GM18517 (cell line): Measurements from ENCODE around the gene TAPBPL.
"Not testable (repeated sequence)": the region's sequence is repeated elsewhere in the genome, so short reads cannot be mapped to it uniquely, and the experiment has no call there.

Experiments used
- ATAC-seq: cut with Tn5 transposase; IDR thresholded peaks from one replicate; pipeline ENCODE4 v1.9.1; 2021; ENCODE audit warnings: mild to moderate bottlenecking, moderate library complexity; ENCODE audit not compliant: unreplicated experiment

Gene TAPBPL

DNA sequence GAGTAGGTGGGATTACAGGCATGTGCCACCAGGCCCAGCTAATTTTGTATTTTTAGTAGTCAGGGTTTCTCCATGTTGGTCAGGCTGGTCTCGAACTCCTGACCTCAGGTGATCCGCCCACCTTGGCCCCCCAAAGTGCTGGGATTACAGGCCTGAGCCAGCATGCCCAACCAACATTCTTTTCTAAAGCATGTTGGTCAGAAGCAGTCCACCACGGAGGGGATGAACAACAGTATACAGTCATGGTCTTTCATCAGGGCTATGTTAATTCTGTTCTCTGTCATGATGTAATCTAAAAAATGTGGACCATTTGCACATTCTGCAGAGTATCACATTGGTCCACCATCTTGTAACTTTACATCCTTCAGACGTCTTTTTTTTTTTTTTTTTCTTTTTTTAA is 37.6 kb downstream of the TAPBPL start:
- ATAC-seq: no peak

DNA sequence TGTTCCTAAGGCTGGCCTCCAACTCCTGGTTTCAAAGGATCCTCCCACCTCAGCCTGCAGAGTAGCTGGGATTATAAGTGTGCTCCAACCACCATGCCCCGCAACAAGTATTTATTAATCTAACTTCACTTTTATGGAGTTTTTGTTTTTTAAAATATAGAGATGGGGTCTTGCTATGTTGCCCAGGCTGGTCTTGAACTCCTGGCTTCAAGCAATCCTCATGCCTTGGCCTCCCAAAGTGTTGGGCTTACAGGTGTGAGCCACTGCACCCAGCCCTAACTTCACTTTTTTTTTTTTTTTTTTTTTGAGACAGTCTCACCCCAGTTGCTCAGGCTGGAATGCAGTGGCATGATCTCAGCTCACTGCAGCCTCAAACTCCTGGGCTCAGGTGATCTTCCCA is 38.8 kb downstream of the TAPBPL start:
- not testable (repeated sequence) for ATAC-seq

DNA sequence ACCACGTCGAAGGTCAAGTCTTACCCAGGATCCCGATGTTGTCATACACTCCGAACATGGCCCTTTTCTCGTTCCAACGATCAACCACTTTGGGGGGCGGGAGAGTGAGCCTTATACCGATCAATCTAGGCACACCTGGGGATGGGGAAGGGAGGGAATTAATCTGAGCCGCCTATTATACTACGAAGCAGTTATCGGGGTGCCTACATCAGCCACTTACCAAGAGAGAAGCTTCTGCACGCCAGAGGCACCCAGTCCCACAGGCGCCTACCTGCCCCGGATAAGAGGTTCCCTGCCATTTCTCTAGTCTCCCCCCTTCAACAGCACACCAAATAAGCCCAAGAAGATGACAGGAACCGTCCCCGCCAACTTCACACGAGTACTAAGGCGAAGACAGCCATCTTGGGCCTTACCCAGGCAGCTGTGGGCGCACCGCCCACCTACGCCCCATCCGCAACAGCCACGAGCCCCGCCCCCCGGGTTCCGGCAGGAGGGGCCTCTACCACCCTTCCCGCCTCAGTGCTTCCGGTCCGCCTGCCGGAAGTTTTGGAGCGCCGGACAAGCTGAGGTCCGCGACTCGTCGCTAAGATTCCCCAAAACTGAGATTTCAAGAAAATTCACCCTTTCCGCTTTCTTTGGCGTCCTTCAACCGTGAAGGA is 41.1 kb downstream of the TAPBPL start, which contains the start of gene MRPL51:
Gene MRPL51, minus strand, starts transcription at position 425 of the 659 bp plus-strand sequence. Its CDS starts 126 bp downstream, at position 299.
- ATAC-seq: peak; percentile 52

DNA sequence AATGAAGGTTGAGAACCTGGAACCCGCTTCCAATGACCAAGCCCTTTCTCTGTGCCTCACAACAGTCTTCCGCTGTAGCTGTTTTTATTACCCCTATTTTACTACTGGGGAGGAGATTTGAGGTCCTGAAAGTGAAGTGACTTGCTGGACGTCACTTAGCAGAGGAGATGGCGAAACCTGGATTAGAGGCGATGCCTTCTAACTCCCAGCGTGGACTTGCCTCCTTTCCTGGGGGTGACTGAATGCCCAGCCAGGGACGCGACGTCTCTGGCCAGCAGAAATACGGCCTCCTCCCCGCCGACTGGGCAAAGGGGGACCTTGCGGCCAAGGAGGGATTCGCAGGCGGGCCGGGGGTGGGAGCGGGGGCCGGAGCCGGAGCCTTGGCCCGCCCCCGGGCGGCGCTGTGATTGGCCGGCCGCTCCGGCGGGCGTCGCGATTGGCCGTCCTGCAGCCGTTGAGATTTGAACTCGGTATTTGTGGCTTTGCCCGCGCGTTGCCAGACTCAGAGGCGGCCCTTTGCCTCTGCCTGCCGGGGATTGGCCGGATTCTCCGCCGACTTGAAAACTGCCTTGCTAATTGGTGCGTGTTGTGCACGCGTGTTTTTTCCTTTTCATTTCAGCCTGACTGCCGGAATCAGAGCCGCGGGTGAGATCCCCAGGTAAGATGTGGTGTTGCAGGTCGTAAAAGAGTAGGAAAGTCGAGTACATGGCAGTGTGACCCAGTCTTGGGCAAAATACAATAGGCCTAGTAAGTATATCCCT is 41.8 kb downstream of the TAPBPL start, which contains the start of gene NCAPD2:
Gene NCAPD2, plus strand, starts transcription at position 606 of the 761 bp plus-strand sequence. CDS start 997 bp downstream, outside the sequence.
- peak; percentile 86 for ATAC-seq

- ATAC-seq: no peak
These were observed 42.5 kb downstream of the TAPBPL start for GRCh38 chr12:6494258-6494743.

DNA sequence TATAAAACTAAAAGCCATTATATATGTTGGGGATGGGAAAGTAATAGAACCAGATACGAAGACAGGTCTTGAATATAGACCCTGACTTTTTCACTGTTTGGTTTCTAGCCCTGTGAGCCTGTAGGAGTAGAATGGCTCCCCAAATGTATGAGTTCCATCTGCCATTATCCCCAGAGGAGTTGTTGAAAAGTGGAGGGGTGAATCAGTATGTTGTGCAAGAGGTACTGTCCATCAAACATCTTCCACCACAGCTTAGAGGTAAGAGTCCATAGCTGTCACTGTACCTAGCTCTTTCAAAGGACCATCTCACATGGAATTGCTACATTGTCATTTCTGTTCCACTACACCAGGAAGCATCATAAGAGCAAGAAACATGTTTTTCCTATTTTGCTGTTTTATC is 43.1 kb downstream of the TAPBPL start:
- no peak for ATAC-seq

- ATAC-seq: not testable (repeated sequence)
These were observed 45.4 kb downstream of the TAPBPL start for GRCh38 chr12:6497291-6497690.

DNA sequence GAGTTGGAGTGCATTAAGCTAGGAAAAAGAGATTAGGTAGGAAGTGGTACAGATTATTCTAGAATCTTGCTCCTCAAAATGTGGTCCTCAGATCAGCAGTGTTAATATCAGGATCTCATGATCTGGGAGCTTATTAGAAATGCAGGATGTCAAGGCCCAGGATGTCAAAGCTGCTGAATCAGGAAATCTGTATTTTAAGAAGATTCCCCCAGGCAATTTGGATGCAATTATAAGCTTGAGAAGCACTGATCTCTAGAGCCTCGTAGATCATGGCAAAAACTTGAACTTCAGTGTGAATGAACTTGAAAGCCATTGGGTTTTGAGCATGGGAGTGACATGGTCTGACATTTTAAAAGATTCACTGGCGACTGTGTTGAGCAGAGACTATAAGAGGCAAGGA is 48.6 kb downstream of the TAPBPL start:
- ATAC-seq: no peak

DNA sequence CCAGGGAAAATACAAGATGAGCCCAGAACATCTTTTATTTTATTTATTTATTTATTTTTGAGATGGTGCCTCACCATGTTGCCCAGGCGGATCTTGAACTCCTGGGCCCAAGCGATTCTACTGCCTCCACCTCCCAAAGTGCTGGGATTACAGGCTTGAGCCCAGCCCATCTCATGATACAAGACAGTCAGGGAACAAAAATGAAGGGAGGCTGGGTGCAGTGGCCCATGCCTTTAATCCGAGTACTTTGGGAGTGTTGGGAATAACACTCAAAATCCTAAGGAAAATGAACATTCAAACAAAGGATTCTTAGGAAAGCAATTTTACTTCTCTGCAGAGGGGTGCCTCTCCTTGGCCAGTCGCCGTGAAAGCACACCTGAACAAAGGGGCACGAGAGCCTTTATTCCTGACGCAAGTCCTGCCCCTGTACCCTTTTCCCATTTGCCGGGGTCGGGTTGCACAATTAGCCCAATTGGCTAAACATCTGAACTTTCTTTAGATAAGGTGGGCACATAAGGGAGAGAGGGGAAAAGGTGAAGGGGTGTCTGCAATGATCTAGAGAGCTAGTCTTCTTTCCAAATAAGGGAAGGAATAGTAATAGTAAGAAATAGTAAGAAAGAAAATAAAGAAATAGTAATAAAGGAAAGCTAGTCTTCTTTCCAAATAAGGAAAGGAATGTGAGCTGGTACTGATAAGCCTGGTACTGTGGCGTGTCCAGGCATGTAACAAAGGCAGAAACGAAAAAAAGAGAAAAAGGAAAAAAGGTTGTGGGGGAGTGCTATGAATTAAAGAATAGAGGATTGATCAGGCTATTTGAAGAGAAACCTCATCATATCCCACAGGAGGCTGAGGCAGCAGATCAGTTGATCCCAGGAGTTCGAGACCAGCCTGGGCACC is 55.5 kb downstream of the TAPBPL start:
- ATAC-seq: no peak

- no peak for ATAC-seq
These were observed 56.2 kb downstream of the TAPBPL start for GRCh38 chr12:6508087-6508486.
